ENCODE results near the gene CD74.
"Not testable (repeated sequence)": the region's sequence is repeated elsewhere in the genome, so short reads cannot be mapped to it uniquely, and the experiment has no call there.

The CD74 gene

GRCh38 chr5:150412319-150413175 lies at the start of gene CD74:
CD74 (minus strand) TSS chr5:150412910; CDS start chr5:150412749, 161 bp downstream.
- no peak for FAIRE-seq

- no peak for FAIRE-seq
These were observed 48.5 kb upstream of the CD74 start for GRCh38 chr5:150461231-150461630.

GRCh38 chr5:150460781-150461180 lies 48.1 kb upstream of the CD74 start:
- FAIRE-seq = no peak

- no peak for FAIRE-seq
These were observed 46.3 kb upstream of the CD74 start for GRCh38 chr5:150458802-150459557.

DNA sequence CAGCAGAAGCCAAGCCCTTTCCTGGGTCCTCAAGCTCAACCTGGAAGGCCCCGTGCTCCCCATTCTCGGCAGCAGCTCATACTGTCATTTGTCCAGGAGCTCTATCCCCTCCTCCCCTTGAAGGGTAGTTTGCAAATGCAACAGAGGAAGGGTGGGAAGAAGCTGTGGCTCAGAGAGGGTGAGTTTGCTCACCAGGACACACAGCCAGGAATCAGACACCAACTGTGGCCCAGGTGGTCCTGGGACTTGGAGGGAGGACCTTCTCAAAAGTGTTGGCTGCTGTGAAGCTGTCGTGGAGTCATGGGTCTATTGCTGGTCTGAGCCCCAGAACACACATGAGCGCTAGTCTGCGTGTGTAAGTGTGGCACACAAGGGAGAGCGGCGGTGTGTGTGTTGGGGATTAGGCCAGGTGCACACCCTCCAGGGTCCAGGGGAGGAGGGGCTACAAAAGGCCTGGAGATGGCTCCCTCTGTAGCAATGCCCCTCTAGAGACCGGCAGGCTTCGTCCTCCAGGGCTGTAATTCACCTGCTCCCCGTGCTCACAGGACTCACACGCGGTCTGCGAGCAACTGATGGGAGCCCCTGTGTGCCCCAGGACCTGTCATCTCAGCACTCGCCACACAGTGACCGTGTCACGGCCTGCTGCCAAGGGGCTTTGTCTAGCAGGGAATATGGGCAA lies 45.0 kb upstream of the CD74 start:
- FAIRE-seq = no peak

DNA sequence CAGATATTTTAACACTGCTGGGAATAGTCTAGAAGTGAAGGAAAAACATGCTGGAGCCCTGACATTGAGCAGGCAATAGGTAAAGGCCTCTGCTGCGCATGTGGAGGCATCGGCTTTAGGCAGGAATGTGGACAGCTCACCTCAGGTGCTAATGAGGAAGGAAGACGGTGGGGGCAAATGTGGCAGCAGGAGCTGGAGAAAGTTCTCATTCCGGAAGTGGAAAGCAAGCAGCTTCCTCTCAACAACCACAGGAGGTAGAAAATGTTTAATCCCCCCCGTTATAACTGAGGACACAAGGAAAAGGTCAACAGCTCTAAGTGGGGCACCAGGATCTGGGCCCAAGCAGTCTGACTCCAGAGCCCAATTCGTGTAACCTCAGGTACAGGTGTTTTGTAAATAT lies 44.4 kb upstream of the CD74 start:
- no peak for FAIRE-seq

DNA sequence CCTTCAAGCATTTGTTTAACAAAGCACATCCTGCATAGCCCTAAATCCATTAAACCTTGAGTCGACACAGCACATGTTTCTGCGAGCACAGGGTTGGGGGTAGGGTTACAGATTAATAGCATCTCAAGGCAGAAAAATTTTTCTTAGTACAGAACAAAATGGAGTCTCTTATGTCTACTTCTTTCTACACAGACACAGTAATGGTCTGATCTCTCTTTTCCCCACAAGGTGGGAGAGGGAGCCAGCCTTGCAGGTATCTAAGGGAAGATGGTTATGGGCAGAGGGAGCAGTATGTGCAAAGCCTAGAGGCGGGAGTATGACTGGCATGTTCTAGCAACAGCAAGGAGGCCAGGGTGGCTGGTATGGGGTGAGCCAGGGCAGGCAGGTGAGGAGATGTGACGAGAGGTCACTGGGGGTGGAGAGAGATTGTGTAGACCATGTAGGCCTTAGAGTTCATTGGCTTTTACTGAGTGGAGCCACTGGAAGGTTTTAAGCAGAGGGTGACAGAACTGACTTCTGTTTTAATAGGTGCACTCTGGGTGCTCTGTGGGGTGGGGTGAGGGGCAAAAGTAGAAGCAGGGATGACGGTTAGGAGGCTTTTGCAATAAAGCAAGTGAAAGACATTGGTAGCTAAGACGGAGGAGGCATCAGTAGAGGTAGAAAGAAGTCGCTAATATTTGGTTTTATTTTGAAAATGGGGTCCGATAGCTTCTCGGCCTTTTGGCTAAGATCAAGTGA lies 42.0 kb upstream of the CD74 start:
- no peak for FAIRE-seq

GRCh38 chr5:150454027-150454426 lies 41.3 kb upstream of the CD74 start:
- FAIRE-seq = not testable (repeated sequence)

DNA sequence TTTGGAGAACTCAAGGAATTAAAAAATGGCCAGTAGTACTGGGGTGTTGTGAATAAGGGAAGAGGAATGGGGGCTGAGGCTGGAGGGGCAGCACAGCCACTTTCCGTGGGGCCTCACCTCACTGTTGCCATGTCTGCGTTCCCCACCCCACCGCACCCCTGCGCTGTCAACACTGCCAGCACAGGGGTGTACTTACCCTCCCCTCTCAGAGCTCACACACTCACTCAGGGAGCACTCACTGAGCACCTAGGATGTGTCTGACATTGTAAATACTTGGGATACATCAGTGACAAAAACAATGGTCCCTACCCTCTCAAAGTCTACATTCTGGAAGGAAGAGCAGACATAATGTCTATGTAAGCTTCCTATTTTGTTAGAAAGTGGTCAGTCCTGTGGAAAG lies 40.2 kb upstream of the CD74 start:
- no peak for FAIRE-seq

DNA sequence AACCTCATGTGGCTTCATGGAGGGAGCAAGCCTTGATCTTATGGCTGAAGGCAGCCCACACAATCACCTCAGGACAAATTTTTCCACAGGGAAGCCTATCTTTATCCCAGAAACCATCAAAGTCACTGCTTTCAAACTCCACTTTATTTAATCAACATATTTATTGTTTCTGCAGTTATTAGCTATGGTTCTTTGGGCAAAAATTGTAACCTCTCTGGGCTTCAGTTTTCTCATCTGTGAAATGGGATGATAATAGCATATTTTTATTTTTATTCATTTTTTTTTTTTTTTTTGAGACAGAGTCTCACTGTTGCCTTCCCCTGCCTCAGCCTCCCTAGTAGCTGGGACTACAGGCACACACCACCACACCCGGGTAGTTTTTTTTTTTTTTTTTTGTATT lies 38.9 kb upstream of the CD74 start:
- no peak for FAIRE-seq

DNA sequence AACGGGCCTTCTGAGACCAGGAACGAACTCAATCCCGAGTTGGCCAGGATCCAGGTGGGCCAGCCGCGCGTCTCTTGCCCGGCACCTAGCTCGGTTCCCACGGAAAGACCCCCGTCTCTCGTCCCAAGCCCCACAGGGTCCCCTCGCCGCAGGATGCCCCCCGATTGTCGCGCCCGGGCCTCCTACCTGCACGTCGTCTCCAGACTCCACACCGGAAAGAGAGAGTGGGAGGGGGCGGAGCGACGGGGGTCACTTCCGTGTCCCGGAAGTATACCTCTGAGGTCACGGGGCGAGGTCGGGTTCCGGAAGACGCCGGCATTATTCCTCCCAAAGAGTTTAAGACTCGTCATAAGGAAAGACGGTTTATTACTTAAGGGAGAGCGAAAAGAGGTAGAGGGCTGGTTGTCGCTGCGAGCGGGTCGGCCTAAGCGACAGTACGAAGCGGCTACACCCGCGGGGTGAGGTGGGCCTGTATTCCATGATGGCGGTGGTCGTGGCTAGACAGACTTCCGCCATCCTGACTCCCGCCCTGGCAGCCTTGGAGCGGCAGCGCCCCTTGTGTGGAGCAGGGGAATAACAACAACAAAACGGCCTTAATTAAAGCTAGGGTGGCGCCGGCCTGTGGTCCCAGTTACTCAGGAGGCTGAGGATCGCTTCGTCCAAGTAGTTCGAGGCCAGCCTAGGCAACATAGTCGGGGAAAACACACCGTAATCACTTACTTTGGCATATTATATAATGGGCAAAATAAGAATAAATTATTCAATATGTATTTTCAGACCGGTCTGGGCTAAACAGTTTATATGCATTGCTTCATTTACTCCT lies 37.0 kb upstream of the CD74 start, which contains the start of gene RPS14:
RPS14 (minus strand) TSS at position 223 of the 823 bp plus-strand sequence. CDS start 2,006 bp downstream, outside the sequence.
- no peak for FAIRE-seq

GRCh38 chr5:150448952-150449516 lies 36.3 kb upstream of the CD74 start:
- FAIRE-seq = no peak

DNA sequence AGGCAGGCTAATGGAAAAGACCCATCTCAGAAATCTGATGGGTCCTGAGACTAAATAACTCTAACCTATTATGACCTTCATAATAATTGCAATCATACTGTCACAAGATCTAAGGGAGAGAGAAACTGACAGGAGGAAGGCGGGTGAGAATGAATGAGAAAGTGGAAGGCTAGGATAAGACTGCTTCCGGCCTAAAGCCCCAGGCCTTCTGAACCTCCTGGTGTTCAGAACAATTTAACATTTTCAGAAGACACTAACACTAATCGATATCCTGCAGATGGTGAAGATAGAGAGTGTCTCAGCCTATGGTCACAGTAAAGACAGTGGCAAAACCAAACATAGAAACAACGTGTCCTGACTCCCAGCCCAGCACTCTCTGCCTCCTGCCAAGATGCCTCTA lies 35.6 kb upstream of the CD74 start:
- FAIRE-seq = no peak

- no peak for FAIRE-seq
These were observed 34.5 kb upstream of the CD74 start for GRCh38 chr5:150447188-150447587.

DNA sequence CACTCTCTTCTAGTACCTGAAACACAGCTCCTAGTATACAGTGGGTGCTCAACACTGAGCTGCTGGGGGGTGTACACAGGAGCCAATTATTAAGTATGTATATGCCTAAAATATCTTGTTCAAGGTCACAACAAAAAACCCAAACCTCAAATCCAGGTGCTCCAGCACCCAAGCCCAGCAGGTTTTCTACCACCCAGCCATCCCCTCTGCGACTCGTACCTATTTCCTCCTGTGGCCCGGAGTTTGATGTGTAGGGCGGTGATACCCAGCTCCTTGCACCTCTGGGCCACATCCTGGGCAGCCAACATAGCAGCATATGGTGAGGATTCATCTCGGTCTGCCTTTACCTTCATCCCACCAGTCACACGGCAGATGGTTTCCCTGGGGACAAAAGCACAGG lies 33.9 kb upstream of the CD74 start:
- no peak for FAIRE-seq

DNA sequence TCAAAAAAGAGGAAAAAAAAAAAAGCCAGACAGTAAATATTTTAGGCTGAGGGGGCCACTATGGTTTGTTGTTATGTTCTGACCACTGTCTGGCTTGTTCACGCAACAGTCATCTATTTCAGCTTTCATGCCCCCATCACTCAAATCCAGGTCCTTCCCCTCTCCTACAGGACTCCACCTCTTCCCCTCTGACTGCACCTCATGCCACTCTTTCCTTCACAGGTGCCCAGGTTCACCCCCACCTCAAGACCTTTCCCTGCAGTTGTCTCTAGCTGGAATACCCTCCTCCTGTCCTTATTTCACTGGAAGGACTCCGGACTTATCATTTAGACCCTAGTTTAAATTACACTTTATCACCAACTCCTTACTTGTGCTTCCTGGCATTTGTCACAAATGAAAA lies 33.4 kb upstream of the CD74 start:
- no peak for FAIRE-seq

- no peak for FAIRE-seq
These were observed 32.1 kb upstream of the CD74 start for GRCh38 chr5:150444770-150445169.

DNA sequence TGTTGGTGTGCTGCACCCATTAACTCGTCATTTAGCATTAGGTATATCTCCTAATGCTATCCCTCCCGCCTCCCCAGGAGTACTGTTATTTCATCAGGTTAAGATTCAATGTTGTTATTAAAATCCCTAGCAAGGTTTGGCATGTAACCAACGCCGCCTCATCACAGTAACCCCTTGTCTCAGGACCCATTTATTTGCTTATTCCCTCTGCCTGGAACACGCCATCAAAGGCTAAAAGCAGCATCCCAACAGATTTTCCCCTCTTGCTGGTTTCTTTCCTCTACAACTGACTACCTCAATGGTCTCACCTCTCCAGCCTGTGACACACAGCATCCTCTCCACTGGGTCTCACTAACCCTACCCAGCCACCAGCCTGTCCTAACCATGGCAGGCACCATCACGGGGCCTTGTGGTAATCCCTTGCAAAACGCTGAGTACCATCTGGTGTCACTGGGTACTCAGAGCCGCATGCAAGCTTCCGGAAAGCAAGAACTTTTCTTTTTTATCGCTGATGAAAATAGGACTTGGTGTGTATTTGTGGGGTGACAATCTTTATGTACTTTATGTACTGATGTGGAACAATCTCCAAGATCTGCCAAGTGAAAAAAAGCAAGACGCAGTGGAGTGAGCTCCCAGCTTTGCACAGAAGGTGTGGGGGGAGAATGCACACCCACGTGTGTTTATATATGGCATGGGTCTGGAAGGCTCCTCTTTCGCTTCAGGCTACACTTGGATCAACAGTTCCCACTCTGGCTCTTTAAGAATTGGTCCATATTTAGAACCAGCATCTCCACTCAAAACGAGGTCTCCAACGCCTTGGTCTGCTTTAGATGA lies 30.7 kb upstream of the CD74 start:
- no peak for FAIRE-seq

DNA sequence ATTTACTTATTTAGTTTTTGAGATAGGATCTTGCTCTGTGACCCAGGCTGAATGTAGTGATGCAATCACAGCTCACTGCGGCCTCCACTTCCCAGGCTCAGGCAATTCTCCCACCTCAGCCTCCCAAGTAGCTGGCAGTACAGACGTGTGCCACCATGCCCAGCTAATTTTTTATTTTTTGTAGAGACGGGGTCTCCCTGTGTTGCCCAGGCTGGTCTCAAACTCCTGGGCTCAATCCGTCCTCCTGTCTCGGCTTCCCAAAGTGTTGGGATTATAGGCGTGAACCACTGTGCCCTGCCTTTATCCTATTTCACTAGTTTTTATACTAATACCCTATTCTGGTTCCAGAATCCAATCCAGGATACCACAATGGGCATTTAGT lies 30.0 kb upstream of the CD74 start:
- no peak for FAIRE-seq
